ENCODE results near the gene SDHAF1.
A peak's percentile ranks its signal among the peaks of the same experiment; 100 is the strongest.

Gene SDHAF1

GRCh38 chr19:35987571-35987896, 7.5 kb upstream of the SDHAF1 start:
- no peak for DNase-seq

- no peak for DNase-seq
Observed at GRCh38 chr19:35988824-35989223, 6.2 kb upstream of the SDHAF1 start.

- DNase-seq: no peak
Observed at GRCh38 chr19:35990156-35990555, 4.8 kb upstream of the SDHAF1 start.

GRCh38 chr19:35990771-35991730, 3.9 kb upstream of the SDHAF1 start:
- DNase-seq: no peak

GRCh38 chr19:35991731-35992450, 3.1 kb upstream of the SDHAF1 start:
- no peak for DNase-seq

- DNase-seq: no peak
Observed at GRCh38 chr19:35992907-35993765, 1.9 kb upstream of the SDHAF1 start.

GRCh38 chr19:35993923-35994598, 927 bp upstream of the SDHAF1 start:
- no peak for DNase-seq

- no peak for DNase-seq
Observed at GRCh38 chr19:35996777-35997176, 1.8 kb downstream of the SDHAF1 start.

- DNase-seq: no peak
Observed at GRCh38 chr19:36001605-36002004, 6.6 kb downstream of the SDHAF1 start.

- no peak for DNase-seq
Observed at GRCh38 chr19:36003284-36003683, 8.3 kb downstream of the SDHAF1 start.

- no peak for DNase-seq
Observed at GRCh38 chr19:36006955-36007354, 12.0 kb downstream of the SDHAF1 start.

- no peak for DNase-seq
Observed at GRCh38 chr19:36008336-36008978, 13.5 kb downstream of the SDHAF1 start, which contains the start of gene SYNE4. Gene SYNE4 (minus strand): TSS chr19:36008813. CDS start chr19:36008681, 132 bp downstream.

GRCh38 chr19:36009220-36009619, 14.2 kb downstream of the SDHAF1 start:
- peak; percentile 24 to 39 for DNase-seq

GRCh38 chr19:36009633-36010379, 14.8 kb downstream of the SDHAF1 start:
- DNase-seq: no peak

GRCh38 chr19:36010402-36010801, 15.4 kb downstream of the SDHAF1 start:
- no peak for DNase-seq

- DNase-seq: no peak
Observed at GRCh38 chr19:36013280-36014011, 18.5 kb downstream of the SDHAF1 start.

GRCh38 chr19:36014012-36014924, 19.3 kb downstream of the SDHAF1 start, which contains the start of gene ALKBH6:
Gene ALKBH6 (minus strand): TSS chr19:36014213. CDS start chr19:36013397, 816 bp downstream.
- peak; percentile 99 for DNase-seq

GRCh38 chr19:36019061-36019670, 24.2 kb downstream of the SDHAF1 start:
- no peak for DNase-seq

GRCh38 chr19:36023432-36023831, 28.4 kb downstream of the SDHAF1 start:
- DNase-seq: no peak
